DND-41 (cell line): ENCODE measurements around the gene HIBCH.

Experiments used
- ATAC-seq: fragments of 200-7000 bp; cut with Tn5 transposase; 3 replicates; pipeline ENCODE4 v1.9.1; 2021; ENCODE audit warnings: low read depth; ENCODE audit not compliant: insufficient read depth
- DNase-seq: peaks from one replicate; pipeline ENCODE4 v3.0.0-alpha.2; 2020
- H2AFZ ChIP-seq: 2 replicates; pipeline ENCODE4 v1.6.0; 2012; ENCODE audit warnings: low read depth, low read length
- H3K27ac ChIP-seq: 2 replicates; pipeline ENCODE4 v1.5.1; 2012; ENCODE audit warnings: low read length, inconsistent platforms
- H3K27me3 ChIP-seq: fragments of 200-600 bp; sonication (generic); 2 replicates; pipeline ENCODE4 v1.6.0; 2012; ENCODE audit warnings: low read length, mild to moderate bottlenecking, inconsistent platforms; ENCODE audit not compliant: insufficient read depth, poor library complexity
- H3K36me3 ChIP-seq: 2 replicates; pipeline ENCODE4 v1.5.1; 2012; ENCODE audit warnings: low read length, inconsistent platforms; ENCODE audit not compliant: insufficient read depth
- H3K4me1 ChIP-seq: 2 replicates; pipeline ENCODE4 v1.5.1; 2012; ENCODE audit warnings: mild to moderate bottlenecking, low read length; ENCODE audit not compliant: insufficient read depth
- H3K4me2 ChIP-seq: 2 replicates; pipeline ENCODE4 v1.6.0; 2012; ENCODE audit warnings: mild to moderate bottlenecking, moderate library complexity, low read length, inconsistent platforms; ENCODE audit not compliant: insufficient read depth
- H3K4me3 ChIP-seq, 2 experiments: fragments of 200-600 bp in 1 of 2; shearing (Covaris generic) in 1 of 2; 2 replicates each; pipeline ENCODE4 v1.5.1; 2012 to 2016; ENCODE audit warnings: inconsistent platforms in 2 of 2, low read length in 2 of 2, mild to moderate bottlenecking in 2 of 2, low read depth in 1 of 2, moderate library complexity in 1 of 2
- H3K79me2 ChIP-seq: 2 replicates; pipeline ENCODE4 v1.6.0; 2012; ENCODE audit warnings: low read length, inconsistent platforms; ENCODE audit not compliant: insufficient read depth
- H3K9ac ChIP-seq: 2 replicates; pipeline ENCODE4 v1.6.0; 2012; ENCODE audit warnings: low read depth, mild to moderate bottlenecking, inconsistent platforms, low read length, moderate library complexity
- H3K9me3 ChIP-seq: 2 replicates; pipeline ENCODE4 v1.5.1; 2012; ENCODE audit warnings: low read length, moderate library complexity, mild to moderate bottlenecking, inconsistent platforms; ENCODE audit not compliant: insufficient read depth, severe bottlenecking
- H4K20me1 ChIP-seq: 2 replicates; pipeline ENCODE4 v1.6.0; 2012; ENCODE audit warnings: low read length; ENCODE audit not compliant: insufficient read depth
- CTCF ChIP-seq: IDR thresholded peaks from 2 replicates; pipeline ENCODE4 v1.5.1; 2012; ENCODE audit warnings: borderline replicate concordance, low read length, moderate library complexity, mild to moderate bottlenecking; ENCODE audit not compliant: poor library complexity, severe bottlenecking; ENCODE audit errors: extremely low read depth
- EZH2 ChIP-seq: IDR thresholded peaks from 3 replicates; pipeline ENCODE4 v1.6.1; 2012; ENCODE audit warnings: borderline replicate concordance, low read depth, mild to moderate bottlenecking, moderate library complexity, low read length, inconsistent platforms; ENCODE audit not compliant: severe bottlenecking

Gene HIBCH

GRCh38 chr2:190255676-190256075, 64.0 kb downstream of the HIBCH start:
- Histone ChIP-seq H2AFZ (no peak overlapping the region), H3K9ac (no peak overlapping the region), H3K9me3 (peaks cover 2% of the 10 kb centered on the region), H3K27me3 (no peaks in the 10 kb centered on the region), H3K4me3 (no peak overlapping the region), H3K27ac (no peak overlapping the region), H3K36me3 (peaks cover 54% of the 10 kb centered on the region), H3K4me1 (no peaks in the 10 kb centered on the region), H4K20me1 (no peaks in the 10 kb centered on the region), H3K4me2 (no peak overlapping the region), H3K79me2 (no peaks in the 10 kb centered on the region)
- no peak for ATAC-seq
- DNase-seq = no peak
- no peak for TF ChIP-seq EZH2
- no peak for TF ChIP-seq CTCF

GRCh38 chr2:190254063-190254850, 65.4 kb downstream of the HIBCH start:
- H3K27ac ChIP-seq = no peak overlapping the region
- no peaks in the 10 kb centered on the region for H3K79me2 ChIP-seq
- no peak overlapping the region for H3K4me3 ChIP-seq
- no peak for DNase-seq
- H3K4me2 ChIP-seq = no peak overlapping the region
- no peaks in the 10 kb centered on the region for H3K27me3 ChIP-seq
- H3K9me3 ChIP-seq = peaks cover 2% of the 10 kb centered on the region
- no peaks in the 10 kb centered on the region for H4K20me1 ChIP-seq
- H2AFZ ChIP-seq = no peak overlapping the region
- TF ChIP-seq CTCF (no peak), EZH2 (no peak)
- no peak for ATAC-seq
- no peak overlapping the region for H3K9ac ChIP-seq
- peaks cover 49% of the 10 kb centered on the region for H3K36me3 ChIP-seq
- H3K4me1 ChIP-seq = no peaks in the 10 kb centered on the region

- Histone ChIP-seq H2AFZ (no peak overlapping the region), H3K27me3 (no peaks in the 10 kb centered on the region), H3K4me1 (no peaks in the 10 kb centered on the region), H3K9ac (no peak overlapping the region), H3K79me2 (no peaks in the 10 kb centered on the region), H3K4me3 (no peak overlapping the region), H3K9me3 (no peaks in the 10 kb centered on the region), H3K4me2 (no peak overlapping the region), H4K20me1 (no peaks in the 10 kb centered on the region), H3K27ac (no peak overlapping the region), H3K36me3 (peaks cover 31% of the 10 kb centered on the region)
- ATAC-seq (no peak), DNase-seq (no peak)
- TF ChIP-seq EZH2 = no peak
- no peak for TF ChIP-seq CTCF
Observed at GRCh38 chr2:190250421-190250820, 69.2 kb downstream of the HIBCH start.

- DNase-seq (no peak), ATAC-seq (no peak)
- H3K79me2 ChIP-seq = no peaks in the 10 kb centered on the region
- no peaks in the 10 kb centered on the region for H3K9me3 ChIP-seq
- TF ChIP-seq EZH2 (no peak), CTCF (no peak)
- H3K9ac ChIP-seq = no peak overlapping the region
- H2AFZ ChIP-seq = no peak overlapping the region
- H3K4me1 ChIP-seq = no peaks in the 10 kb centered on the region
- H3K4me3 ChIP-seq = no peak overlapping the region
- H4K20me1 ChIP-seq = no peaks in the 10 kb centered on the region
- peaks cover 11% of the 10 kb centered on the region; the same call in 1 of the 2 replicates for H3K36me3 ChIP-seq
- no peak overlapping the region for H3K27ac ChIP-seq
- no peak overlapping the region for H3K4me2 ChIP-seq
- H3K27me3 ChIP-seq = no peaks in the 10 kb centered on the region
Observed at GRCh38 chr2:190235551-190236075, 84.0 kb downstream of the HIBCH start.
